GM21786 (cell line): Measurements from ENCODE around the gene MAP3K20.
A peak's percentile ranks its signal among the peaks of the same experiment; 100 is the strongest.
"Not testable (repeated sequence)": the region's sequence is repeated elsewhere in the genome, so short reads cannot be mapped to it uniquely, and the experiment has no call there.

Experiments used
- ATAC-seq: cut with Tn5 transposase; IDR thresholded peaks from one replicate; pipeline ENCODE4 v1.9.1; 2021; ENCODE audit not compliant: unreplicated experiment

The MAP3K20 gene

DNA sequence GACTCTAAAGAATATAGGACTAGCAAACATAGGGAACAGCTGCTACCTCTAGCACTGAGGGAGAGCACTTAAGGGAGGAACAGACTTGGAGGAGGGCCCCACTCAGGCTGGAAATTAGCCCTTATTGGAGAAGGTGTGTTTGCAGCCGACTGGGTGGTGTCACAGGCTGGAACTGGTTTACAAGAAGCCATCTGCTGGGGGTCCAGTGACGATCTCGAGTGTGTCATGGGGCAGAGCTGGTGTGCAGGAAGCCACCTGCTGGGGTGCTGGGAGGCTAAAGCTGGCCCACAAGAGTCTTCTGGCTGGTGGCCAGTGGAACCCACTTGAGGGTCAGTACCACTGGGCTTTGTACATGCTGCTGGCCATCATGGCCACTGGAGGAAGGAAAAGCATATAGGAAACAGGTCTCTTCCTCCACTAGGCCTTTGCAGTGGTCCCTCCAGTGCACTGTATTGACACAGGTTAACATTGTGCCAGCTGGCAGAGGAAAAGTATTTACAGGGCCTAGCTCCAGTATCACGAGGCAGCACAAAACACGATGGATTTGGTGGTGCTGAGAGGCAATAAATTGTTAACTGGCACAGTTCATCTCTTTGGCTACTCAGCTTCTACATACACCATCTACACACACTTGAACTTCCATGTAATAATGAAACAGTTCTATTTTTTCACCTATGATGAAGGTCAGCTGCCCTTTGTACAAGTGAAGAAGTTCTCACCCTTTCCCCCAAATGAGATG, 43.6 kb downstream of the MAP3K20 start:
- no peak for ATAC-seq

DNA sequence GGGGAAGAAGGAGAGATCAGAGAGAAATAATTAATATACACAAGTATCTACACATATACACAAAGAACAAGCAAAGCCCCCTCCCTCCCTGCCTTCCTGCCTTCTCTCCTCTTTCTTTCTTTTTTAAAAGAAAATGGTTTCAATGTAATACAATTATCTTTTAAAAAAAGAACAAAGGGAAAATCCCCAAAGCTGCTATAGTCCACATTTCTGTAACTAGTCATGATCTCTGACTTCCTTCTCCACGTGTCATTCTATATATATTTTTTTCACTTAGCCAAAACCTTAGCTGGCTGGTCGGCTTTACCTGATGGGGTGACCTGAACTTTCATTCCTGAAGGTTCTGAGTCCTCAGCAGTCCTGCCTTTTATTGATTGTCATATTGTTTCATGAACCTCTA, 44.3 kb downstream of the MAP3K20 start:
- ATAC-seq = peak; percentile 43

DNA sequence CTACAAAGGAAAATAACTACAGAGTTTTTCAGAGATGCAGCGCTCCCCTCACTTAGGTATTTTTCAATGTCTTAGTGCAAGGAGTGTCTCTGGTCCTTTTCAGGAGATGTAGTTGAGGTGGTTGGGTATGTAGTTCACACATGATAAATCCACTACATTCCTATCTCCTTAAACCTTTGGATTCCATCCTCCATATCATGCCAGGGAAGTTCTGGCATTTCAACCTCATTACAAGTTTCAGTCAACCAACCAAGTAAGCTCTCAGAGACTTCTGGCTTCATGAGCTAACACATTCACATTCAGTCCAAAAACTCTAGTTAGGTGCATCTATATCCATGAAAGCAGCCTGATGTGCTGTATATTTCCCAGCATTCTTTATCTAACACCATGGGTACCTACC, 47.3 kb downstream of the MAP3K20 start:
- ATAC-seq = no peak

DNA sequence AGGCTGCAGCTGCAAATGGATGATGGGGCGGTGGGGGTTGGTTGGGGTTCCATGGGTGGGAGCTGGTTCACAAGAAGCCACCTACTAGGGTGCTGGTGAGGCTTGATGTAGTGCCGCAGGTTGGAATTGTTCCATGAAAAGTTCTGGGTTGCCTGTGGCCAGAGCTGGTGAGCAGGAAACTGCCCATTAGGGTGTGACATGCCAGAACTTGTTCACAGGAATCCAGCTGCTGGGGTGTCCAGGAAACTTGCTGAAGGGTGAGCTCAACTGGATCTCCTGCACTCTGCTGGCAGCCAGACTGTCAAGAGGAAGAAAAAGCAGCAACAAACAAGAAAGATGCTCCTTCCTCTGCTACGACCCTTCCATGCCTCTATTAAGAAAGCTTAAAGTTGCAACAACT, 48.8 kb downstream of the MAP3K20 start:
- ATAC-seq = no peak

DNA sequence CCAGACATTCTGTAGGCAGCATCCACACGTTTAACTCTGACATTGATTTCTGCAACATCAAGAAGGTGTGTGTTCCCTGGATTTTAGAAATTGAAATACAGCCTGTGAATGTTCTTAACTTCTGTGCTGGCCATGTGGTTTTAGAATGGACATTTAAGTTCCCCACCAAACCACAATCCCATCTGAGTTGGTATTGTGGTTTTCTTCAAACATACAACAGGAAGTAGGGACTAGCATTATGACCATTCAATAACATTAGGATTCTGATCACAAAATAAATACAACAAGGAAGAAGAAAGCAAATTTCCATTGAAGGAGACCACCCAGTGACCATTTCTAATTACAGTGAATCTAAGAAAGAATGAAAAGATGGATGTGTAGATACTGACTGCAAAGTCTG, 51.2 kb downstream of the MAP3K20 start:
- no peak for ATAC-seq

DNA sequence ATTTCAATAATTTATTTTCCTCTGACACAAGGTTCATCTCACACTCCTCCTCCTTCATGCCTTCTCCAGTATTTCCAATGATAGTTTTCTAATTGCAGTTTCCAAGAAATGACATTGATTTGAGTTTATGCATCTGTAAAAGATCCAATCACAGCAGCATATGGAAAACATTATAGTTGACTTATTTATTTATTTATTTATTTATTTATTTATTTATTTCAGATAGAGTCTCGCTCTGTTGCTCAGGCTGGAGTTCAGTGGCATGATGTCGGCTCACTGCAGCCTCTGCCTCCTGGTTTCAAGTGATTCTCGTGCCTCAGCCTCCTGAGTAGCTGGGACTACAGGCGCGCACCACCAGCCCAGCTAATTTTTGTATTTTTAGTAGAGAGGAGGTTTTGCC, 52.5 kb downstream of the MAP3K20 start:
- ATAC-seq = not testable (repeated sequence)

DNA sequence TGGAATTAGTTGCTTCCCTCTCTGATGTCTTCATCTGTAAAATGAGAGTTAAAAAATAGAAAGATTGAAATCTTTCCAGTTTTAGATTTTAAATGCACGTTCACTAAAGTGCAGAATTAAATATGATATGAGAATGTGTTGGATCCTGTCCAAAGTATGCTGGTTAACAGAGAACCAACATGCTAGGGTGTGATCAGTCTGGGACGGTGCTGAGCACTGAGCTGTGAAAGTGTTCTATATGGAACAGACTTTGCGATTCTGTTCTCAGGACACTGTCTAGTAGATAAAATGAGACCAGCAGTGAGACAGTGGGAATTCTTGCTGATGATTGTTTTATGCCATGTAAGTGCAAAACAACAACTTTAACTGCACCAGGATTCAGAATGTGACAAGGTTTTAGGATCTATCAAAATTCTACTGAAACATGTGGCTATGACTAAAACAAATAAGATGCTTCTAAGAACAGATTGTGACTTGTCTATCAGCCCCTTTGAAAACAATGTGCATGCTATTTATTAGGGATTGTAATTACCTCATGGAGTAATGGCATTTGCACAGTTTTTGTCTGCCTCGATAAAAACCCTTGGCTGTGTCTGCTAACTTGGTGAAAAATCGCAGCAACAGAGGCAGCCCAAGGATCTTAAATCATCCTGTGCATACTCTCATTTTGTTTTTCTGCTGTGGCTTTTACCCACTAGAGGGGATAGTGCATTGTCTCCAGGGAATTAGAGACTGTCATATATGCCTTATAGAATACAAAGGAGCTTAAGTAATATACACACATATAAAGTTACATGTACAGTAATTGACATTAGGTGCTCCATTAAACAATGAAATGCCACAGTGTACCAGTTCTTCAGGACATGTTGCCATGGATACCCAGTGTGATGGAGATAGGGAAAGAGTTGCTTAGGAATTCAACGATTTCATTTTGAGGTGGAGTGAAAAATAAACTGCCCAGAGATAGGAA, 55.1 kb downstream of the MAP3K20 start:
- ATAC-seq = no peak

DNA sequence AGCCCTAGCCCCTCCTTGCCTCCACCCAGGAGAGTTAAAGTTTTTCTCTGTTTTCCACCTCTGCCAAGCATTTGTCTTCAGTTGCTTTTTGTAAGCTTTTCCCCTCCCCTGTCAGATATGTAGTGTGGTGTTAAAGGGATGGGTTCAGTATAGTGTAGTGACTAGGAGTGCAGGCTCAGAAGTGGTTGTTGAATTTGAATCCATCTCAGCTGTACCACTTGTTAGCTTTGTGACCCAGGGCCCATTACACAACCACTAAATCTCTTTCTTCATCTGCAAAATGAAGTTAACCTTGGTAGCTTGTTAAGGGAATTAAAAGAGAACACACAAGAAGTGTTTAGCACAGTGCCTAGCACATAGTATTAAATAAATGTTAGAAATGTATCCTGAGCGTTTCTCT, 56.9 kb downstream of the MAP3K20 start:
- no peak for ATAC-seq

DNA sequence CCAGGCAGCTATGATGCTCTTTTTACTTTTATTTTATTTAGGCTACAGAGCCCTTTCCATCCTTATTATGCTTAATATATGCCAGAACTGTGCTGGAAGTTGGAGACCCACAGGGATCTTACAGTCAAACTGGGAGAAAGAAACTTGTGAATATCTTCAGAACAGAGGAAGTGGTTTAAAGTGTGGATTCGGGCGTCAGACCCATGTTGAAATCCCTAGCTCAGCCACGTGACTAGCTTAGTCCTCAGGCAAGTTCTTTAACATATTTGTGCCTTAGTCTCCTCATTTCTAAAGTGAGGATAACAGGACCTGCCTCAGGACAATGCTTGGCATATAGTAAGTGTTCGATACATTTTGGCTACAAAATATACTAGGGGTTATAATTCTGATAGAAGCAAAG, 59.1 kb downstream of the MAP3K20 start:
- no peak for ATAC-seq

DNA sequence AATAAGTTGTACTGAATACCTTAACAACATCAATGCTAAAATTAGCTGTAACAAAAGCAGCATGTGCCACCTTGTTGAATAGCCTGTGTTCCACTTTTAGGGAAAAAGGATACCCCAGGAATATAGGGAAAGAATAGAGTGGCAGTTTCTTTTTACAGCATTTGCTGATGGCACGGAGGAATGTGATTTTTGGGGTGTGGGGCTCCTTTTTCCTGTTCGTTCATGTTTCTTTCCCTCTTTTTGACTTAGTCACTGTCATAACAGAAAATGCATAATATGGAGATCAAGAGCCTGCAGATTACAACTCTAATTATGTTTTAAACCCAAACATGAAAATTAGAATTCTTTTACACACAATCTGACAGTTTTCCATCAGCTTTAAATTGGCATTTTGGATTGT, 60.4 kb downstream of the MAP3K20 start:
- no peak for ATAC-seq

DNA sequence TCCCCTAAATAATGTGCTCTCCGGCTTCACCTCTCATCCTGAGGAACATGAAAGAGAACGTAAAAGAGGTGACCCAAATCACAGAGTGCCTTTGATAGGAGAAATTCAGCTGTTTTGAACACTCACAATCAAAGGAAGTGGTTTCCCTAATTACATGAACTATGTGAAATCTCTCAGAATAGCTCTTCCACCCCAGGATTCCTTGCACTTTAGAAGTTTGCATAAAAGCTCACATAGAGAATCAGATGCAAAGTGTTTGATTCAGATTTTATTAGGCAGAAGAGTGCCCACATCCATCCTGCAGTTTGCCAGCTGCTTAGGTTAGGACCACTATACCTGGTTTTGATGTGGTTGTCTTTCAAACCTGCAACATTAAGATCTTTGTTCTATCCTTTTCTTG, 61.0 kb downstream of the MAP3K20 start:
- no peak for ATAC-seq

DNA sequence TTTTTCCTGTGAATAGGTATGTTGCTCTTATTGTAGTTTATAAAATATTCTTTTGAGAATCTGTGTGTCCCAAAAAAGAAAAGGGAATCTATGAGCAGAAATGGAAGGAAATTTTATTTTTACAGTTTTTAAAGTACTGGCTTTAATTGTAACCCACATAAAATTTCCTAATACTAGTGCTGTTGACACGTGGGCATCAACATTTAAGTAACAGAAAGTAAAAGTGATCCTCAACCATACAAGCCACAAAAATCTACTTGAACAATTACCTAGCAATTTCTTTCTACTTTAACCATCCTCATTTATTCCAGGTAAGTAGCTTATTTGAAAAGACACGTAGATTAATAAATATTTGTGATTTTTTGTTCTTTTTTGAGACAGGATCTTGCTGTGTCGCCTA, 62.0 kb downstream of the MAP3K20 start:
- no peak for ATAC-seq

DNA sequence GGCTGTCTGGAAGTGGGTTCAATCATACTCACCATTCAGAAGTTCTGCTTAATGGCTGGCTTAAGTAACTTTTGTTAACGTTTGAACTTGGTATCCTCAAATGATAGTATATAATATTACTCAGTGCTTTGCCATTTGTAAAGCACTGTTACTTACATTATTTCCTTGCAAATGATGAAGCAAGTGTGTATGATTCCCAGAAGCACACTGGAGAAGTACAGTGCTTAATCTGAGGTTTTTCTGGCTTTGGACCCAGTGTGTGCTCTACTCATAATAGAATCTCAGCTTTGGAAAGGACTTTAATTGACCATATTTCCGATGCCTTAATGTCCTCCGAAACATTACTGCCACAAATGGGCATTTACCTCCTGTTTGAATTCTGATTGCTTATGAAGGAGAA, 63.3 kb downstream of the MAP3K20 start:
- no peak for ATAC-seq

DNA sequence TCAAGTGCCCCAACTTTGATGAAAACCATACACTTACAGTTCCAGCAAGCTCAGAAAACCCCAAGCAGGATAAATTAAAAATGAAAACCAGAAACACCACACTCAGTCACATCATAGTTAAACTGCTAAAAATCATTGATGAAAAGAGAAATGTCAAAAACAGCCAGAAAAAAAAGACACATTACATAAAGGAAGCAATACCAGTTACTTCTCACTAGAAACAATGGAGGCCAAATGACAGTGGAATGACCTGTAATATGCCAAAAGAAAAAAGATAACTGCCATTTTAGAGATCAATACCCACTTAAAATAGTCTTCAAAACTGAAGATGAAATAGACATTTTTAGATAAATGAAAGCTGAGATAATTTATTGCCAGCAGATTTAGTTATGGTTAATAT, 66.0 kb downstream of the MAP3K20 start:
- no peak for ATAC-seq

DNA sequence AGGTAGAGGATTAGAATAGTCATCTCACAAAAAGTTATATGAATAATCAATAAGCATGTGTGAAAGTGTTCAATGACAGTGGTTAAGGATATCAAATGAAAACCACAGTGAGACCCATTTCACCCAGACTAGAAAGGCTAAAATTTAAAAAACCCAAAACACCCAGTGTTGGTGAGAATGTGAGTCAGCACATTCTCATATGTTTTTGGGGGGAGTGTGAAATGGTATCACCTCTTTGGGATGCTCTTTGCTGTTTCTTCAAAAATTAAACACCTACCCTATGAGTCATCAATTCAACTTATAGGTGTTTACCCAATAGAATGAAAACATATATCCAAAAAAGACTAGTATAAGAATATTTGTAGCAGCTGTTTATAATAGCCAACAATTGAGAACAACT, 69.8 kb downstream of the MAP3K20 start:
- no peak for ATAC-seq

DNA sequence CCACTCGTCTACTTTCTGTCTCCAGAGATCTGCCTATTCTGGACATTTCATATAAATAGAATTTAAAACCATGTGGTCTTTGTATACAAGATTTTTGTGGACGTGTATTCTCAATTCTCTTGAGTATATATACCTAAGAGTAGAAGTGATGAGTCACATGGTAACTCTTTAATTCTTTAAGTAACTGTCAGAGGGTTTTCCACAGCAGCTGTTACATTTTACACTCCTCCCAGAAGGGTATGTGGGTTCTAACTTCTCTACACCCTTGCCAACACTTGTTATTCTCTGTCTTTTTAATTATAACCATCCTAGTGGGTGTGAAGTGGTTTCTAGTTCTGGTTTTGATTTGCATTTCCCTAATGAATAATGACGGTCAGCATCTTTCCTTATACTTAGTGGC, 70.9 kb downstream of the MAP3K20 start:
- ATAC-seq = no peak

DNA sequence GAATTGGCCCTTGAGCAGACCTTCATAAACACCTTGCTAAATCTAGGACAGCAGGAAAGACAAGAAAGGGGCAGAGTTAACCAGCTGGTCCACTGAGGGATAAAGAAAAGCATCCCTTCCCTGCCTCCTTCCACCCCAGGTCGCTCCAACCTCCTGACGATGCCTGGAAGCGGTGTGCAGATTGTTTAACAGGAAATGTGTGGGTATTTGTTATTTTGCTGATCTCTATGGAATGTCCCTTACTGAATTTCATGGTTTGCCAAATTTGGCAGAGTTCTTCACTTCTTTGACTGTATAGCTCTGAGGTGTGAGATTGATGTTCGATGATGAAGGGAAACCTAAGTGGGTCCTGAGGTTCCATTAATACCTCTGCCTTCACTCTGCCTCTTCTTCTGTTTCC, 72.9 kb downstream of the MAP3K20 start:
- no peak for ATAC-seq

DNA sequence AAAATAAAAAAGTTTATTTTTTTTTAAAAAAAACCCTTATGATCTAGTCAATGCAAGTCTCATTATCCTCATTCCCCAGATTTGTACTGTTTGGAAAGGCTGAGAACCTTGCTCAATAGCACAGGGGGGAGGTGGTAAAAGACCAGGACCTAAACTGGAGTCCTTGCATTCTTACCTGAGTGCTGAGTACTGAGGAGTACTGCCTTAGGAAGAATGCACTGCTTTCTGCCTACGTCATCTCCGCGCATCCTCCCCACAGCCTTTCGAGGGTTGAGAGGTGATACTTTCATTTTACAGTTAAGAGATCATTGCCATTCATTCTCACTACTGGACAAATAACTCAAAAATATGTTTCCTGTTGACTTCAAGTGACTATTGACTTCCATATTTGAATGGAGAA, 73.8 kb downstream of the MAP3K20 start:
- ATAC-seq = peak; percentile 74

DNA sequence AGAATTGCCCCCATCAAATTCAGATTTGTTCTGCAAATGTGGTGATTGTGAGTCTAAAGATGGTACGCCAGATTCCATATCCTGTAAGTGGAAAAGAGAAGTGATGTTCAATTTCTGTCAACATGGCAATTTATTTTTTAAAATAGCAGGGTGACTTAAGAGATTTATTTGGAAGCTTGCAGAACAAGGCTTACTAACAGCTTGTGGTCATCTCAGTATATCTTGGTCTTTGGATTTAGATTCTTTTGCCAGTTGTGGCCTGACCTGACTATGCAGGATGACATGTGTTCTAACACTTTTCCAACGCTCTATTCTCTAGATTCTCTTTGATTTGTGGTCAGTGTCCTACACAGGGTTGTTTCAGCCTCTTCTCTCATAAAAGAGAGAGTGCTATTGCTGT, 74.4 kb downstream of the MAP3K20 start:
- no peak for ATAC-seq

DNA sequence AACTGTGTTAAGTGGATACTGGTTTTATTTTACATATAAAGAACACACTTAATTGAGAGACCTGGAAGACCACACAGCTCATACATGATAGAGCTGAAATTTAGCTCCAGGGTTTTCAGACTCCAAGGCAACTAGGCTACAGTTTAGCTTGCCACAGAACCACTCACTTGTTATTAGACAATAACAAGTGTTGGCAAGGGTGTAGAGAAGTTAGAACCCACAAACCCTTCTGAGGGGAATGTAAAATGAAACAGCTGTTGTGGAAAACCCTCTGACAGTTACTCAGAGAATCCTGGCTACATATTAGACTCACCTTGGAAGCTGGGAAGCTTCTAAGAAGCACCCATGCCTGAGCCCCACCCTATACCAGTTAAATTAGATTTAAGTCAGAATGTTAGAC, 75.3 kb downstream of the MAP3K20 start:
- ATAC-seq = no peak

DNA sequence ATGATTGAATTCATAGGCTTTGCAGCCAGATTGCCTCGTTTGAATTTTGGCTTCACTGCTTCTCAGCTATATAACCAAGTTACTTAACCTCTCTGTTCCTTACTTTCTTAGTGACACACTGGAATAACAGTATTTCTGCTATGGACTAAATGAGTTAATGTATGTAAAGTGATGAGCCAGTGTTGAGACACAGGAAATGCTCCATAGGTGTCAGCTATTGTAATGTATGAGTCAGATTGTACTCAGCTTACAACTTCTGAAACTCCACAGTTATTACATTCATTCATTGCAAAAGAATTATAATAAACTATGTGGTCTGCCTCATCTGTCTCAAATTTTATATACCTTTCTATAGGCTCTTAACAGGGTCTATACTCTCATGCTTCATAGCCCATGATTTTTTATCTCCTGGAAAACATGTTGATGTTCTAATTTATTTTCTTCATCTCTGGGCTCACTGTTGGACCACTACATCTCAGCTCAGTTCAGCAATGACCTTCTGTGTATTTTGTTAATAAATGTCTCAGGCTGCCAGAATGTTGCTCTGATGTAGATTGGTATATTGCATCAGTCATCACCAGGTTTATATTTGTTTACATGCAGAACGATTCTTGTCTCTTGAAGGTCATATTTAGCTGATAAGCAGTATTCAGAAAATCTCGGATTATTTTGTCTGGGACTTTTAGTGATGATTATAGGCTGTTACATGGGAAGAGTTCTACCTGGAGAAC, 76.2 kb downstream of the MAP3K20 start:
- peak; percentile 68 for ATAC-seq
